Spleen (tissue), 11 donors: ENCODE data around the gene SLC40A1. TPM values are rescaled to one million over a fixed set of nuclear protein-coding genes. Genes with fewer than 3 reads are reported as not detected.

ENCODE experiments used
- DNase-seq: peaks from one replicate; pipeline ENCODE4 v3.0.0-alpha.2; 2020
- H3K27ac ChIP-seq, 8 donors: fragments of 200-600 bp; sonication (generic) in 7 of 8; 1 replicate in 4 of 8; 2 replicates in 4 of 8; pipeline versions ENCODE4 v1.5.0 to v1.8.0; 2016 to 2021; ENCODE audit warnings: inconsistent platforms in 4 of 8, mild to moderate bottlenecking in 4 of 8, moderate library complexity in 1 of 8
- H3K27me3 ChIP-seq, 7 donors: fragments of 200-600 bp; sonication (generic) in 6 of 7; replicated peaks in 1 of 7; 1 replicate in 4 of 7; 2 replicates in 3 of 7; pipeline versions ENCODE4 v1.5.0 to v1.8.0; 2016 to 2021; ENCODE audit warnings: inconsistent platforms in 3 of 7, mild to moderate bottlenecking in 1 of 7
- H3K36me3 ChIP-seq, 6 donors: fragments of 200-600 bp; sonication (generic) in 5 of 6; 1 replicate in 4 of 6; 2 replicates in 2 of 6; pipeline versions ENCODE4 v1.5.0 to v1.8.0; 2016 to 2021; ENCODE audit warnings: inconsistent platforms in 2 of 6
- H3K4me1 ChIP-seq, 6 donors: fragments of 200-600 bp; sonication (generic) in 5 of 6; 1 replicate in 3 of 6; 2 replicates in 3 of 6; pipeline versions ENCODE4 v1.5.0 to v1.8.0; 2016 to 2021; ENCODE audit warnings: inconsistent platforms in 3 of 6
- H3K4me3 ChIP-seq, 8 donors: fragments of 200-600 bp; sonication (generic) in 7 of 8; 1 replicate in 4 of 8; 2 replicates in 4 of 8; pipeline versions ENCODE4 v1.5.0 to v1.8.0; 2016 to 2021; ENCODE audit warnings: inconsistent platforms in 4 of 8, mild to moderate bottlenecking in 4 of 8, moderate library complexity in 2 of 8
- H3K9me3 ChIP-seq, 8 donors: fragments of 200-600 bp; sonication (generic) in 7 of 8; 1 replicate in 4 of 8; 2 replicates in 4 of 8; pipeline versions ENCODE4 v1.5.0 to v1.8.0; 2016 to 2021; ENCODE audit warnings: inconsistent platforms in 4 of 8
- POLR2A ChIP-seq, 3 donors: fragments of 450-650 bp; IDR thresholded peaks; one replicate each; pipeline ENCODE4 v1.5.1; 2017; ENCODE audit warnings: antibody characterized with exemption in 3 of 3, mild to moderate bottlenecking in 1 of 3
- POLR2AphosphoS5 ChIP-seq, 3 donors: sonication (generic); formaldehyde crosslinking; IDR thresholded peaks; one replicate each; pipeline ENCODE4 v1.5.1; 2017; ENCODE audit warnings: antibody characterized with exemption in 3 of 3
- whole genome bisulfite sequencing, 5 donors: extraction: QIAGEN DNeasy Blood & Tissue Kit in 3 of 5; methylation state at CpG; one replicate each; pipeline versions ENCODE4 v1.1.5 to v1.1.7; 2013 to 2018; 5-methylcytosine and 5-hydroxymethylcytosine counted together
- intact Hi-C: fragments of 100-400 bp; cut with DNase I; formaldehyde crosslinking; loops from one replicate; pipeline ENCODE4 v1.15.0; 2023; ENCODE audit warnings: low total_unique reads
- polyA plus RNA-seq, 3 donors: library from polyadenylated mRNA; stranded (reverse); fragments of 200-250 nt; gene quantifications; one replicate each; pipeline ENCODE4 v1.2.1, GENCODE V29; 2013
- total RNA-seq, 7 donors: library from RNA; depleted of rRNA in 3 of 7; stranded (reverse); fragments of >200 nt in 3 of 7; fragmentation: NEBNext Ultra II Directional in 4 of 7; extraction: Animal tissue kit (Norgen Biotek cat#: 25700) in 4 of 7; gene quantifications; one replicate each; pipeline versions ENCODE4 v1.1.0 to v1.2.1, GENCODE V29; 2016 to 2021
- TF ChIP-seq, protein P1 (sequence below), 11 experiments: fragments of 200-600 bp in 7 of 11; fragments of 450-650 bp in 4 of 11; sonication (generic) in 4 of 11; IDR thresholded peaks in 8 of 11; conservative IDR thresholded peaks in 3 of 11; 1 replicate in 7 of 11; 2 replicates in 4 of 11; pipeline versions ENCODE4 v1.4.0 to v1.8.0; 2016 to 2021; ENCODE audit warnings: antibody characterized with exemption in 11 of 11, inconsistent platforms in 4 of 11, mild to moderate bottlenecking in 1 of 11
- donor health status: healthy with polysubstance abuse.
- donor health status: DM: no; HTN: no; CAD: no; lungs with moderate emphysema.
- donor health status: DM: no; HTN: no; CAD: no.
- donor health status: Bipolar disorder and iron deficiency.
- donor health status: healthy.
- donor health status: DM: no; HTN: no; CAD: no.
- donor health status: DM: yes; HTN: yes; CAD: no.

The SLC40A1 gene
- total and polyA plus RNA-seq, 10 donors: 55.7 to 843 (median 455) TPM

DNA sequence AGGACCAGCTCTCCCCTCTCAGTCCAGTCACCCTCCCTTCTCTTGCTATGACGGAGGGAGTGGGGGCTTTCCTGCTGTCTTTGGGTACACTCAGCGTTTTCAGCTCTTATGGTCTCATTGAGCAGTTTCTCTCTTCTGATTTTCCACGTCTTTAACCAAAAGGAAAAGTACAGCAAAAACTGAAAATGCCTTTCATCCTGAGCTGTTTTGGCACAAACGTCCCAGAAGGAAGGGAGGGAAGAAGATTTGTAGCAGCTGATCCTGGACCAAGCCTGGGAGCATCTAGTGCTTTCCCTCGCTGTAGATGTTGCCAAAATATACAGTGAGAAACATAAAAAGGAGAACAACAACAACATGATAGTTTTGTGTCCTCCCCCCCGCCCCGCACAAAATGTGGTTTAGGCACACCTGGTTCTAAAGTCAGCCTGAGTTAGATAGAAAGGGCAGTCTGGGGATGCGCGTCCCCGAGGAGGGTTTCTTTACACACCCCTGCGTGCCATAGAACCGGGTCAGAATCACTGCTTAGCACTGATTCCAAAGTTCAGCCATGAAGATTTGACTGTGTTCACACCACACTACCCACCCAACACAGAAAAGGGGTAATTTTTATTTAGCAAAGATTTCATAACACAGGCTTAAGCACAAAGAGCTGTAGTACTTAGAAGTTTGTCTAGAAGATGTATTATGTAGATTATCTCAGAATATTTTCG, 53.4 kb downstream of the SLC40A1 start:
- Histone ChIP-seq H3K4me3 (no peak overlapping the region), H3K27ac (peak overlapping the region in 7 of 8 donors; percentile 19 to 63 (median 37))
- intact Hi-C loops: no loop called here

DNA sequence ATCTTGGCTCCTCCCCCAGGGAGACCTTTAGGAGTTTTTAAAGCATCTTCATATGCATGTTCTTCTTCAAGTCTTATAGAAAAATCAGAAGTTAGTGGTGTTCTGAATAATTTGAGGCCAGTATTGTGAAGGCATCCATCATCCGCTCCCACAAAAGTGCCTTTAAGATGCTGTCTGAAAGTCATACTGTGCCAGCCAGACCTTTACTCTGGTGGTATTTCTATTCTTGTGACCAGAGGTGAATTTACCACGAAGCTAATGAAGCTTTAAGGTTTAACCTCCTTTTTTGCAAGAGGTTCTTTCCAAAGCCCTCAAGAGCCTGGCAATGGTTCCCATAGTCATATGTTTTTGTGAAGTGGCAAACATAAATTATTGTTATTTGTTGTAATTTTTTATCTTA, 54.3 kb downstream of the SLC40A1 start:
- no peak overlapping the region for H3K4me3 ChIP-seq
- TF ChIP-seq, protein P1, sequence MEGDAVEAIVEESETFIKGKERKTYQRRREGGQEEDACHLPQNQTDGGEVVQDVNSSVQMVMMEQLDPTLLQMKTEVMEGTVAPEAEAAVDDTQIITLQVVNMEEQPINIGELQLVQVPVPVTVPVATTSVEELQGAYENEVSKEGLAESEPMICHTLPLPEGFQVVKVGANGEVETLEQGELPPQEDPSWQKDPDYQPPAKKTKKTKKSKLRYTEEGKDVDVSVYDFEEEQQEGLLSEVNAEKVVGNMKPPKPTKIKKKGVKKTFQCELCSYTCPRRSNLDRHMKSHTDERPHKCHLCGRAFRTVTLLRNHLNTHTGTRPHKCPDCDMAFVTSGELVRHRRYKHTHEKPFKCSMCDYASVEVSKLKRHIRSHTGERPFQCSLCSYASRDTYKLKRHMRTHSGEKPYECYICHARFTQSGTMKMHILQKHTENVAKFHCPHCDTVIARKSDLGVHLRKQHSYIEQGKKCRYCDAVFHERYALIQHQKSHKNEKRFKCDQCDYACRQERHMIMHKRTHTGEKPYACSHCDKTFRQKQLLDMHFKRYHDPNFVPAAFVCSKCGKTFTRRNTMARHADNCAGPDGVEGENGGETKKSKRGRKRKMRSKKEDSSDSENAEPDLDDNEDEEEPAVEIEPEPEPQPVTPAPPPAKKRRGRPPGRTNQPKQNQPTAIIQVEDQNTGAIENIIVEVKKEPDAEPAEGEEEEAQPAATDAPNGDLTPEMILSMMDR (IDR thresholded peaks at IDR 0.05 in 8 of 11, conservative IDR thresholded peaks at IDR 0.05 in 3 of 11): no peak
- no peak for TF ChIP-seq POLR2A (IDR thresholded peaks at IDR 0.05)
- no peak for TF ChIP-seq POLR2AphosphoS5 (IDR thresholded peaks at IDR 0.05)
- H3K36me3 ChIP-seq: no peaks in the 10 kb centered on the region
- H3K9me3 ChIP-seq: no peaks in the 10 kb centered on the region
- no peaks in the 10 kb centered on the region for H3K27me3 ChIP-seq
- H3K4me1 ChIP-seq: peaks cover 0 to 7% (median 4%) of the 10 kb centered on the region in 6 donors
- DNase-seq: no peak
- 75 to 92% (median 83%) methylated on average over 2 of the region's 2 CpGs for WGBS, 5 donors
- intact Hi-C loops: no loop called here
- peak overlapping the region in 1 of 8 donors; percentile 63 for H3K27ac ChIP-seq

More for the DNA sequence above, 53.4 kb downstream of the SLC40A1 start:
- DNase-seq: no peak
- Histone ChIP-seq H3K9me3 (no peaks in the 10 kb centered on the region), H3K4me1 (peaks cover 0 to 7% (median 4%) of the 10 kb centered on the region in 6 donors), H3K27me3 (no peaks in the 10 kb centered on the region), H3K36me3 (no peaks in the 10 kb centered on the region)
- 72 to 86% (median 81%) methylated on average over 12 to 13 of the region's 13 CpGs for WGBS, 5 donors
- TF ChIP-seq, protein P1 (IDR thresholded peaks at IDR 0.05 in 8 of 11, conservative IDR thresholded peaks at IDR 0.05 in 3 of 11): no peak
- TF ChIP-seq POLR2A (IDR thresholded peaks at IDR 0.05) (no peak), POLR2AphosphoS5 (IDR thresholded peaks at IDR 0.05) (no peak)

DNA sequence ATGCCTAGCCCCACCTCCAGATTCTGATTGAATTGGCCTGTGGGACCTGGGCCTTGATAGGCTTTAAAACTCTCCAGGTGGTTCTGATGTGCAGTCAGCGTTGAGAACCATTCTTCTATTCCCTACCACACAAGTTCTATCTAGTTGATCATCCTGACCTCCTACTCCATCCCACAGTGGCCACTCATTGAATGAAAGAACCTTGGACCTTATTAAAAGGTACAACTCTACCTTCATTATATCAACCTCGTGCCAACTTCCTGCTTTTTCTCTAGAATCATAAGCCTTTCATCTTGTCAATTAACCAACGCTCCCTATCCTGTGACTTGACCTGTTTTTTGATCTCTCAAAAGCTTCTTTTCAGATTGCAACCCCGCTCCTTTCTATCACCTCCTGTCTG, 55.8 kb downstream of the SLC40A1 start:
- Histone ChIP-seq H3K36me3 (no peaks in the 10 kb centered on the region), H3K4me1 (peaks cover 0 to 14% (median 4%) of the 10 kb centered on the region in 6 donors), H3K9me3 (no peaks in the 10 kb centered on the region), H3K4me3 (no peak overlapping the region), H3K27me3 (no peaks in the 10 kb centered on the region), H3K27ac (no peak overlapping the region)
- TF ChIP-seq, protein P1 (IDR thresholded peaks at IDR 0.05 in 8 of 11, conservative IDR thresholded peaks at IDR 0.05 in 3 of 11): no peak
- TF ChIP-seq POLR2A (IDR thresholded peaks at IDR 0.05) (no peak), POLR2AphosphoS5 (IDR thresholded peaks at IDR 0.05) (no peak)
- 71 to 89% (median 79%) methylated on average over 4 of the region's 4 CpGs for WGBS, 5 donors
- no peak for DNase-seq
- intact Hi-C loops: no loop called here

DNA sequence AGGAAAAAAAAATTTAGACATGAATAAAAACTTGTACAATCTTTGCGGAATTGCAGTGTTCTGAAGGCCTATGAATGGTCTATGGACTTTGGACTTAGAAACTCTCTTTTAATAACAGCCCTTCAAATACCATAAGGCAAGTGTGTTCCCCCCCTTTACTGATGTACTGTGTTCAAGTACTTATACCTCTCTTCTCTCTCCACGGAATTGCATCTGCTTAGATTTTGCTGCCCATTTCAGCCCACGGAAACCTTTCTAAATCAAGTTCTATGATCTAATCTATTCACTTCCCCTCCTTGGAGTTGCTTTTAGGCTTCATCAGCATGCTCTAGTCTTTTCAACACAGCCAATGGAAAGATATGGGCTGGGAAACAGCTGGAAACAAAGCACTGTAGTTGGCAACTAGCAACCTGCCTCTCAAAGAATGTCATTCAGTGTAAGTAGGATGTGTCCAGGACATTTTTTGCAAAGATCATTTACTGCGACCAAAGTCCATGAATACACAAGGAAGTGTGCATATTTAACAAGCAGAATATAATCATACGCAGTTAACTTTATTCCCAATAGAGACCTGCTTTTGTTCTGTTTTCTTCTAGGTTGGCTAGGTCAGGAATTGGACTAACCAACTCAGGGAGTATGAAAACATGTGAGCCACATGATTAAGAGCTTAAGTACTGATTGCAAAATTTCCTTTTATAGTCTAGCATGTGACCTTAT, 58.0 kb downstream of the SLC40A1 start:
- H3K4me1 ChIP-seq: peaks cover 0 to 12% (median 0%) of the 10 kb centered on the region in 6 donors
- no peaks in the 10 kb centered on the region for H3K36me3 ChIP-seq
- WGBS, 5 donors: 70 to 80% (median 74%) methylated on average over 5 of the region's 5 CpGs
- no peak overlapping the region for H3K4me3 ChIP-seq
- peak overlapping the region; percentile 18 to 70 (median 52) for H3K27ac ChIP-seq
- intact Hi-C loops: no loop called here
- TF ChIP-seq POLR2A (IDR thresholded peaks at IDR 0.05) (no peak), POLR2AphosphoS5 (IDR thresholded peaks at IDR 0.05) (peak in 1 of 3 donors; percentile 30)
- TF ChIP-seq, protein P1 (IDR thresholded peaks at IDR 0.05 in 8 of 11, conservative IDR thresholded peaks at IDR 0.05 in 3 of 11): no peak
- no peak for DNase-seq
- H3K9me3 ChIP-seq: no peaks in the 10 kb centered on the region
- no peaks in the 10 kb centered on the region for H3K27me3 ChIP-seq
